Gastrocnemius medialis (tissue), 4 donors: ENCODE results near the gene RUVBL2. TPM values are rescaled to one million over a fixed set of nuclear protein-coding genes. Genes with fewer than 3 reads are reported as not detected.

Experiments
- ATAC-seq, 2 donors: fragments of 150-250 bp; one replicate each; pipeline ENCODE4 v1.9.1; 2016
- DNase-seq, 2 donors: peaks; one replicate each; pipeline ENCODE4 v3.0.0-alpha.2; 2019
- H3K27ac ChIP-seq, 4 donors: fragments of 200-600 bp; sonication (generic); 1 replicate in 1 of 4; 2 replicates in 3 of 4; pipeline ENCODE4 v1.5.1; 2016 to 2018; ENCODE audit warnings: mild to moderate bottlenecking in 2 of 4, moderate library complexity in 1 of 4
- H3K27me3 ChIP-seq, 3 donors: fragments of 200-600 bp; sonication (generic) in 2 of 3; 1 replicate in 1 of 3; 2 replicates in 2 of 3; pipeline versions ENCODE4 v1.5.1 to v1.6.0; 2016 to 2019; ENCODE audit warnings: mild to moderate bottlenecking in 1 of 3, moderate library complexity in 1 of 3
- H3K36me3 ChIP-seq, 2 donors: fragments of 200-600 bp; sonication (generic) in 1 of 2; one replicate each; pipeline ENCODE4 v1.5.1; 2017 to 2018
- H3K4me1 ChIP-seq, 2 donors: fragments of 200-600 bp; sonication (generic) in 1 of 2; one replicate each; pipeline ENCODE4 v1.5.1; 2016 to 2017; ENCODE audit warnings: mild to moderate bottlenecking in 2 of 2
- H3K4me3 ChIP-seq, 4 donors: fragments of 200-600 bp; sonication (generic) in 3 of 4; 1 replicate in 1 of 4; 2 replicates in 3 of 4; pipeline ENCODE4 v1.5.1; 2016 to 2019; ENCODE audit warnings: mild to moderate bottlenecking in 2 of 4
- H3K9me3 ChIP-seq, 3 donors: fragments of 200-600 bp; sonication (generic) in 2 of 3; 1 replicate in 1 of 3; 2 replicates in 2 of 3; pipeline ENCODE4 v1.5.1; 2016 to 2019
- CTCF ChIP-seq, 5 experiments: fragments of 450-650 bp in 3 of 5; fragments of 200-600 bp in 2 of 5; sonication (generic) in 2 of 5; IDR thresholded peaks in 4 of 5; conservative IDR thresholded peaks in 1 of 5; 1 replicate in 4 of 5; 2 replicates in 1 of 5; pipeline ENCODE4 v1.5.1; 2016 to 2019; ENCODE audit warnings: antibody characterized with exemption in 5 of 5, mild to moderate bottlenecking in 3 of 5, moderate library complexity in 3 of 5
- POLR2A ChIP-seq, 2 donors: fragments of 450-650 bp; IDR thresholded peaks; one replicate each; pipeline ENCODE4 v1.6.1; 2017; ENCODE audit warnings: antibody characterized with exemption in 2 of 2, mild to moderate bottlenecking in 2 of 2, moderate library complexity in 2 of 2
- in situ Hi-C, 4 donors: fragments of 200-750 bp; cut with MboI; loops; one replicate each; pipeline versions ENCODE4 v1.15.0 to v1.8.0; 2017; ENCODE audit warnings: low sequenced_read_pairs in 4 of 4
- intact Hi-C: fragments of 100-400 bp; cut with DNase I; formaldehyde crosslinking; loops from one replicate; pipeline ENCODE4 v1.15.1; 2023; ENCODE audit warnings: low total_unique reads
- total RNA-seq, 4 donors: library from RNA; depleted of rRNA; stranded (reverse); fragments of >200 nt; gene quantifications; one replicate each; pipeline versions ENCODE4 v1.1.0 to v1.2.3, GENCODE V29; 2016

The RUVBL2 gene
- total RNA-seq, 4 donors from 2014 or later = 134 to 185 (median 146) TPM

DNA sequence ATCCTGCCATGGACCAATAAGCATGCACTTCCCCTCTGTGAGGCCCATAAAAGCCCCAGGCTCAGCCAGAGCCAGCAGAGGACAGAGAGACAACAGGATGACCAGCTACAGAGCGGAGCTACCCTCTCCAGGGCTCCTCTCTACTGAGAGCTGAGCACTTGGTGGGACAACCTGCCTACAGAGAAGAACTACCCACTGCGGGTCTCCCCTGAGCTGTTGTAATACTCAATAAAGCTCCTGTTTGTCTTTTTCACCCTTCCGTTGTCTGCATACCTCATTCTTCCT is 46.5 kb upstream of the RUVBL2 start:
- no peak overlapping the region for H3K27ac ChIP-seq
- DNase-seq (no peak), ATAC-seq (no peak)
- TF ChIP-seq POLR2A (IDR thresholded peaks at IDR 0.05) (no peak), CTCF (IDR thresholded peaks at IDR 0.05 in 4 of 5, conservative IDR thresholded peaks at IDR 0.05 in 1 of 5) (no peak)
- in situ Hi-C loops = no loop called here
- no peak overlapping the region for H3K4me3 ChIP-seq
- H3K36me3 ChIP-seq = no peaks in the 10 kb centered on the region
- no peaks in the 10 kb centered on the region for H3K27me3 ChIP-seq
- intact Hi-C loops = no loop called here
- no peaks in the 10 kb centered on the region for H3K9me3 ChIP-seq
- no peaks in the 10 kb centered on the region for H3K4me1 ChIP-seq

- no peak for TF ChIP-seq CTCF (IDR thresholded peaks at IDR 0.05 in 4 of 5, conservative IDR thresholded peaks at IDR 0.05 in 1 of 5)
- no peak for TF ChIP-seq POLR2A (IDR thresholded peaks at IDR 0.05)
- Histone ChIP-seq H3K27me3 (no peaks in the 10 kb centered on the region), H3K36me3 (no peaks in the 10 kb centered on the region), H3K9me3 (no peaks in the 10 kb centered on the region), H3K27ac (no peak overlapping the region), H3K4me3 (no peak overlapping the region), H3K4me1 (peaks cover 4 to 6% of the 10 kb centered on the region in 2 donors)
- no peak for ATAC-seq
- intact Hi-C loops (loop anchor here (5.0 kb wide), 1 partner anchor 73 kb away; no protein-coding TSS in a partner anchor), in situ Hi-C loops (loop anchor here in 1 of 4 donors (25.0 kb wide), 1 partner anchor 88 kb away; the partner anchor contains the start of genes PLEKHA4 and PPP1R15A)
- no peak for DNase-seq
Observed at GRCh38 chr19:48950159-48950558, 43.5 kb upstream of the RUVBL2 start.

GRCh38 chr19:48950830-48951519 is 42.7 kb upstream of the RUVBL2 start:
- ATAC-seq = no peak
- TF ChIP-seq POLR2A (IDR thresholded peaks at IDR 0.05) (no peak), CTCF (IDR thresholded peaks at IDR 0.05 in 4 of 5, conservative IDR thresholded peaks at IDR 0.05 in 1 of 5) (no peak)
- Histone ChIP-seq H3K36me3 (no peaks in the 10 kb centered on the region), H3K27ac (no peak overlapping the region), H3K4me3 (no peak overlapping the region), H3K27me3 (no peaks in the 10 kb centered on the region), H3K4me1 (peaks cover 9 to 12% of the 10 kb centered on the region in 2 donors), H3K9me3 (no peaks in the 10 kb centered on the region)
- in situ Hi-C loops (loop anchor here in 1 of 4 donors (25.0 kb wide), 1 partner anchor 89 kb away; the partner anchor contains the start of genes PLEKHA4 and PPP1R15A), intact Hi-C loops (loop anchor here (5.0 kb wide), 1 partner anchor 74 kb away; no protein-coding TSS in a partner anchor)
- DNase-seq = no peak

GRCh38 chr19:48953141-48953540 is 40.5 kb upstream of the RUVBL2 start:
- H3K4me3 ChIP-seq = no peak overlapping the region
- intact Hi-C loops (loop anchor here (5.0 kb wide), 1 partner anchor 76 kb away; no protein-coding TSS in a partner anchor), in situ Hi-C loops (loop anchor here in 1 of 4 donors (25.0 kb wide), 1 partner anchor 91 kb away; the partner anchor contains the start of genes PLEKHA4 and PPP1R15A)
- ATAC-seq (no peak), DNase-seq (no peak)
- peaks cover 9 to 12% of the 10 kb centered on the region in 2 donors for H3K4me1 ChIP-seq
- H3K9me3 ChIP-seq = no peaks in the 10 kb centered on the region
- no peak overlapping the region for H3K27ac ChIP-seq
- H3K27me3 ChIP-seq = no peaks in the 10 kb centered on the region
- no peaks in the 10 kb centered on the region for H3K36me3 ChIP-seq
- TF ChIP-seq CTCF (IDR thresholded peaks at IDR 0.05 in 4 of 5, conservative IDR thresholded peaks at IDR 0.05 in 1 of 5) (no peak), POLR2A (IDR thresholded peaks at IDR 0.05) (no peak)
